Stimulated activated CD4-positive, alpha-beta T cell treated with anti-CD3 and anti-CD28 coated beads, Interleukin-4, amount 100 ng/mL, for 4 hours (primary cell): ENCODE data around the gene DARS1.
"Not testable (repeated sequence)": the region's sequence is repeated elsewhere in the genome, so short reads cannot be mapped to it uniquely, and the experiment has no call there.

Source experiments
- DNase-seq, 2 experiments: peaks; one replicate each; pipeline ENCODE4 v3.0.0-alpha.2; 2020

The DARS1 gene

DNA sequence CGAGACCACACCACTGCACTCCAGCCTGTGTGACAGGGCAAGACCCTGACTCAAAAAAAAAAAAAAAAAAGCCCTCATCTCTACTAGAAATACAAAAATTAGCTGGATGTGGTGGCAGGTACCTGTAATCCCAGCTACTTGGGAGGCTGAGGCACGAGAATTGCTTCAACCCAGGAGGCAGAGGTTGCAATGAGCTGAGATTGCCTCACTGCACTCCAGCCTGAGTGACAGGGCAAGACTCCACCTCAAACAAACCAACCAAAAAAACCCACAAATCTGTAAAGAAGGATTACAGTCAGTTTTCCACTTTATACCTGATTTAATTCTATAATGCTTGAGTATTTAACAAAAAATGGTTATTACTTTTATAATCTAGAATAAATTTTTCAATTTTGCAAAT, 9.7 kb downstream of the DARS1 start:
- DNase-seq, result no peak

DNA sequence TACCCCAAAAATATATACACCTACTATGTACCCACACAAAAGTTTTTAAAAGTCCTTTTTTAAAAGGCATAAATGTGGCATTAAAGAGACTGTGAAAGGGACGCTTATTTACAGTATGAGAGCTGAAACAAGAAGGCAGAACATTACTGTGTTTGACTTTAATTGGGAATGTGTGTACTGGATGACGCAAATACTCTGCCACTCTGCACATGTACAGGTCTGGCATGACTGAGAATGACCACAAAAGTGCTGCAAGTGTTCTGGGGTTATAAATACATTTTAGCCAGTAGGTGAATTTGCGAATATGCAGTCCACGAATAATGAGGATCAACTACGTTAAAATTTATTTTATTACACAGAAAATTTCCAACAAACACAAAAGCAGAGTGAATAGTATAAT, 11.4 kb downstream of the DARS1 start:
- DNase-seq, result no peak

DNA sequence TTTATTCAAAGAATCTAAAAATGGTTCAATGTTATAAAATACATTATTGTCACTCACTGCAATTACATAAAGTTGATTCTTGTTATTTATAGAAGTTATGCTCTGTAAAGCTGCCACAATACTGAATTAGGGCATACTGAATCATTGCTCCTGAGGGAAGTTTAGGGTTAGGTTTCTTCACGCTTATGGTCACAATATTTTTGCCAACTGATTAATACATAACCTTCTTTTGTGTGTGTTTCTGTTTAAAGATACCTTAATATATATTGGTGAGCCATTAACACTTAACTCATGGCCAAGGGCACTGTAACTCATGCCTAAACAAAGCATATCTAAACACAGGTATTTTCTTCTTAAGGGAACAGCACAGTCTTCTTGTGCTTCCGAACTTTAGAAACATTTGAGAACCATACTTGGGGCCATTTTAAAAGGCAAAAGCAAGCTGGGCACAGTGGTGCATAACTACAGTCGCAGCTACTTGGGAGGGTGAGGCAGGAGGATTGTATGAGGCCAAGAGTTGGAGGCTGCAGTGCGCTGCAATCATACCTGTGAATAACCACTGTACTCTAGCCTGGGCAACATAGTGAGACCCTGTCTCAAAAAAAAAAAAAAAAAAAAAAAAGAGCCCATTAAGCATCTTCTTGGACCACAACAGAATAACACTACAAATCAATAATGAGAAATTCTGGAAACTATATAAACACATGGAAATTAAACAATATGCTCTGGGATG, 15.6 kb downstream of the DARS1 start:
- DNase-seq, result no peak

- DNase-seq, result no peak
Observed at GRCh38 chr2:135965756-135966155, 19.7 kb downstream of the DARS1 start.

DNA sequence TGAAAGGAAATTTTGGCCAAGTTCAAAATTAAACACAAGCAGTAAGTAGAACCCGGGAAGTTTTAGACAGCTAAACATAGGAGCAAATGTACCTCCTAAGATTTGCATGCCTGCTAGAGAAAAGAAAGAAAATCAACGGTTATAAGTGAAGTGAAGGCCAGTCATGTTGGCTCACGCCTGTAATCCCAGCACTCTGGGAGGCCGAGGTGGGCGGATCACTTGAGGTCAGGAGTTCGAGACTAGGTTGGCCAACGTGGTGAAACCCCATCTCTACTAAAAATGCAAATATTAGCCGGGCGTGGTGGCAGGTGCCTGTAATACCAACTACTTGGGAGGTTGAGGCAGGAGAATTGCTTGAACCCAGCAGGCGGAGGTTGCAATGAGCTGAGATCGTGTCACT, 21.0 kb downstream of the DARS1 start:
- DNase-seq, result not testable (repeated sequence)

GRCh38 chr2:135963841-135964240, 21.6 kb downstream of the DARS1 start:
- DNase-seq, result no peak

DNA sequence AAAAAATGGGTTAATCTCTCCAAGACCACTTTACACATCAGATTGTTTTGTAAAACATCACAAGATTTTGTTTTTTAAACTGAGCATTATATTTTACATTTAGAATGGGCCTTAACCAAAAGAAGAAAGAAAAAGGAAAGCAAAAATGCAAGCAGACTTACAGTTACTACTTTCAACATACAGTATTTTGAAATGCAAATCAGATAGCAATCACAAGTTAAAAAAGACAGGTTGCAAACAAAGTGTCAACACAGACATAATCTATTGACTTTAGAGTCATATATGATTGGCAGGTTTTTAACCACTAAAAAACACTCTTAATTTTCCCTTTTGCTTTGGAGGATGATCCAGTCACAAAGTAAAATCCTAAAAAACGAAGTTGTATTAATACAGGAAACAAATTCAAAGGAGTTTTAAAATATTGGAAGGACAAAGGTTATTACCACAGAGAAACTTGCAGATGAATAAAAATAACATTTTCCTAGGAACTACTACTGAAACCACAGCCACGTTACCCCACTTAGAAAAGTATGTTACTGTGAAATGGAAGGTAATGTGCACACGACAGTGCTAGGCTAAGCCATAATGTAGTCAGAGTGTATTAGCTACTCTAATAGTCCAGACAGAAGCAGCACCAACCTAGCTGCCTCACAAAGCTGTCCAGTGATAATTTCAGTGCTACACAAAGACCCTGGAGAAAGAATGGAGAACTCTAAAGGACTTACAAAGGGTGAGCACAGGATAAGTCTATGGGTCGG, 22.9 kb downstream of the DARS1 start:
- DNase-seq, result no peak

DNA sequence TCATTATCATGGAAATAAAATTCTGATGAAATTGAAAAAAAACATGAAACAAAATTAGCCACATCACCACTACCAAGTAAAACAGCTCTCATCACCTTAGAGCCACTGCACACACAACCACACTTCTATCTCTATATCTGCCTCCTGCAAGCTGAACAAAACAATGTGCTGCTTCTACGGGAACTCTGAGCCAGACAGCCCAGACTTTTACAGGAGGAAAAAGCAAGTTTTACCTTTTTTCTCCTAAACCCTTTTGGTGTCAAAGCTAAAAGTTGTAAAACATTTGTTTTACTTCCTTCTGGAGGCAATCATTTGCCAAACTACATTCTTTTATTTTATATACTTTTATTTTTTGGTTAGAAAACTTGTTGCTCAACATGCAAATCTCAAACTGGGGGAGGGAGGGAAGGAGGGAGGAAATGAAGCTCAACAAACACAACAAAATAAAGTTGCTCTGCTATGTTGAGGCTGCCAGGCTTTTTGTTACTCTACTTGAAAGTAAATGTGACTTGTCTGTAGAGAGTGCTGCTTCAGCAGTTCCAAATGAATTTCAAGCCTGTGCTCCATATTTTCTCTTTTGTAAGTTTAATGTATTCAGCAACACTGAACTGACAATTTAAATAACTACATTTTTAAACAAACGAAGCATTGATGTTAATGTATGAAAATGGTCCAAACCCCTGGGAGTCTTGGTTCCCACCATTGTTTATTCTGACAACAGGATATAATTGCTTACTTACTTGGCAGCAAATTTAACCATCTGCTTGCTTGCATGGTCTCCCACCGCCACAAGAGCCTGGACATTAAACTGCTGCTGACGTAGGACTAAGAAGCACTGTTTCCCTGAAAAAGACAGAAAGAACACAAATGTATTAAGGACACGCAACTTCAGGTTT, 24.5 kb downstream of the DARS1 start:
- DNase-seq, result peak in 1 of 2 experiments; percentile 17

DNA sequence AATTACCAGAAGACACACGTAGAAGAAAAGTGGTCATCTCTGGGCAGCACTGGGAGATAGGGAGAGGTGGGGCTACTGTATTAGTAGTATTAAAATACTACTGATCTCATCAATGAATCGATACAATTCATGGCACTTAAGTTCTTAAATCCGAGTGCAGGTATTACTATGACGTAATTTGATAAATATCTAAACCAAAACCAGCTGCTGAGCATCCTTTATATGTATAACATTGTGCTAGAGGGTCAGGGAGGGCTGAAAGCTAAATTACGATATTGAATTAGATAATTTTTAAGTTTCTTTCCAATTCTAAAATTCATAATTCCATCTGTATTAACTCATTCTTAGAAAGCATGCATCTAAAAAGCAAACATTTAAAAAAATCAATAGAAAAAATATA, 25.3 kb downstream of the DARS1 start:
- no peak for DNase-seq

DNA sequence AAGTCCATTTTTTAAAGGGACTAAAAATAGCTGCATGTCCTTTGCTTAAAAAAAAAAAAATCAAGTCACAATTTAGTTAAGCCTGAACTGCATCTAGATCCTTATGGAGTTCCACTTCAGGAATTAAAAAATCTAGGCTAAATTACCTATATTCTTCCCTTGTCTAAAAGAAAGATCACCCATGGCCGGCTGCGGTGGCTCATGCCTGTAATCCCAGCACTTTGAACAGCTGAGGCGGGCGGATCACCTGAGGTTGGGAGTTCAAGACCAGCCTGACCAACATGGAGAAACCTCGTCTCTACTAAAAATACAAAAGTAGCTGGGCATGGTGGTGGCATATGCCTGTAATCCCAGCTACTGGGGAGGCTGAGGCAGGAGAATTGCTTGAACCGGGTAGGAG, 26.5 kb downstream of the DARS1 start:
- DNase-seq, result not testable (repeated sequence)

- DNase-seq, result no peak
Observed at GRCh38 chr2:135954020-135954601, 31.3 kb downstream of the DARS1 start.

DNA sequence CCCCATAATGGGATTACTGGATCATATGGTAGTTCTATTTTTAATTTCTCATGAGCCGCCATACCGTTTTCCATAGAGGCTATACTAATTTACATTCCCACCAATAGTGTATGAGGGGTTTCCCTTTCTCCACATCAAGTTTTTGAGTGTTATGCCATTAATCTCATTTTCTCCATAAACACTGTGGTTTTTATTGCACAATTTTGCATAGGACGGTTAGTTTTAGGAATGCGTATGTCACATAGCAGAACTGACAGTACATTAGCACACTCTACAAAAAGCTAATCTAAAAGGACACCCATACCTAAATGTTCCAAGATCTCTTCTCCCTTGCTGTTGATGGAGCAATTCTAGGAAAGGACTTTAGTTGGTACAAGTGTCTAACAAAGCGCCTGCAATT, 32.5 kb downstream of the DARS1 start:
- DNase-seq, result no peak

DNA sequence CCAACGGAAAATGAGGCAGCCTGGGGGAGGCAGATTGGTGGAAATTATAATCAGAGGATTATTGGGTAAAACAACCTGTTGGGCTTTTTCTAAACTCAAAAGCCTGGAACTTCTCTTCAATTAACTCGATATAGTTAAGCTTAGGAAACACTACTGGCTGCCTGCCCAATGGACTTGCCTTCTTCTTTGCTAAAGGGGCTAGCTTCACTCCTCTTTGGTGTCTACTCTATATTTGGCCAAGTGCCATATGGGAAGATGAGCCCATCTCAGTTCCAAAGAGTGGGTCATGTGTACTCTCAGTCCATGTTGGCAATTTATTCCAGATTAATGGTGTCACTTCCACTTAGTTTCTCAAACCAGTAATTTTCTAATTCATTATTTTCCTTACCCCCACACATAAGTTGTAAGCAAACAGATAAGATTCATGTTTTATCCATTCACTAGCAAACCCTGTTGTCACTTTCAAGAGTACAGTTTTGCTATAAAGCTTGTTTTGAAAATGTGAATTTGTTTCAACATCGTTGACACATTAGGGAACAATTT, 34.3 kb downstream of the DARS1 start:
- DNase-seq, result no peak

GRCh38 chr2:135949451-135950234, 35.8 kb downstream of the DARS1 start:
- no peak for DNase-seq

DNA sequence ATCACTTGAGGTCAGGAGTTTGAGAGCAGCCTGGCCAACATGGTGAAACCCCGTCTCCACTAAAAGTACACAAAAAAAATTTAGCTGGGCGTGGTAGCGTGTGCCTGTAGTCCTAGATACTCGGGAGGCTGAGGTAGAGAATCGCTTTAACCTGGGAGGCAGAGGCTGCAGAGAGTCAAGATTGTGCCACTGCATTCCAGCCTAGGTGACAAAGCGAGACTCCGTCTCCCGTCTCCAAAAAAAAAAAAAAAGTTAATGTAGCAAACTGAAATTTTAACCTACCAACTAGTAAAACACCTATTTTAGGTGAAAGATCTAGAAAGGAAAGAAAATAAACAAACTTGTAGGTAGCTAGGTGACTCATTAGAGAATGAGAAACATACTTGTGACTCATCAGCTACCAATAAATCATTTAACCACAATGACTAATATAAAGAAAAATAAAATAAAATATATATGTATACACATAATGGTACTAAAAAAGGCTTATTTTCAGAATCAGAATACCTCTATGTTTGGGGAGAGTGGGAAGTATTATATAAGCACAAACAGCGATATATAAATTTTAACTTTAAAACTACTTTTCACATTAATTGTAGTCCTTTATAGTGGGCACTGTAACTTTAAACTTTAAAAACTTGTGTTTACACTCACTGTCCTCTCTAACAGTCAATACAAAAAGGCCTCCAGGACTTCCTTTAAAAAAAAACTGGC, 36.6 kb downstream of the DARS1 start:
- DNase-seq, result peak in 1 of 2 experiments; percentile 9

- no peak for DNase-seq
Observed at GRCh38 chr2:135948141-135948540, 37.3 kb downstream of the DARS1 start.

- DNase-seq, result no peak
Observed at GRCh38 chr2:135947483-135947882, 37.9 kb downstream of the DARS1 start.

- DNase-seq, result no peak
Observed at GRCh38 chr2:135945526-135945925, 39.9 kb downstream of the DARS1 start.

DNA sequence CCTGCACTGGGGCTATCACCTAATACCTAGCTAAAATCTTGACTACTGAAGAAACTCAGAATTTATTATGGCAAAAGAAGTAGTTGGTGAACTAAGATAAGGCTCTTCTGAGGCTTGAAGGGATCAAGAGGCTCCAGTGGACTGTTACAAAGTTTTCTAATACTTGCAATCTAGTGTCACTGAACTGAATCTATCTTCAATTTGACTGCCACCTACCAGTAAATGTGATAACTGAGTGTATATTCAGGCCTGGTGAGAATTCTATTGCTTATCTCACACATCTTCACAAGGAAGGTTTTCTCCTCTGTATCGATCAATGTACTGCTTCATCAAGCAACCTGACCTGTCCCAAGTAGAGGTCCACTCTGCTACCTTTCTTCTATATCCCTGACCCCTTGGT, 40.8 kb downstream of the DARS1 start:
- no peak for DNase-seq

DNA sequence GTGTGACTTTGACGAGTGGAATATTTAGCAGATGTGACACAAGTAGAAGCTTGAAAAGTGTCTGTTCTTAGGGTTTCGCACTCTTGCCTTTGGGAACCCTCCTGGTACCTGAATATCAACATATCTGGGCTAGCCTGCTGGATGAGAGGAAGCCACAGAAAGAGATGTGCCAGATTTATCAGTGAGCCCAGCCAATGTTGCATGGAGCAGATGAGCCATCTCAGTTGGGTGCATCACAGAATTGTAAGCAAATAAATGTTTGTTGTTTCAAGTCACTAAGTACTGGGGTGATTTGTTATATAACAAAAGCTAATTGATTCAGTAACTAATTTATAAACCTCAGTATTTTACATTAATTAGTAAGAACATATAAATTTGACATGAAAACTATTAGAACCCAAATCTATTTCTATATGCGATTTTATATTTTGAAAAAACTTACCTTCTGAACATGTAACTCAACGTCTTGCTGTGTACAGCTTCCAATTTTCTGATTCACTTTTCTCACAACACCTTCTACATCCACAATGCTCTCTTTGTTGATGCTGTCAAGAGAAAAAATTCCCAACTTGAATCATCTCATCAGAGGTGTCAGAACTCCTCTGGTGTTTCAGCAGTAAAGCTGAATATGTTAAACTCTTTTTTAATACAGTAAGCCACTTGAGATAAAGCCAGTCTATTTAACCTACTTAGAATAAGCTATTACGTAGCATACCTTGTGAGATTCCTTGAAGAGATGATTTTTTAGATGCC, 42.3 kb downstream of the DARS1 start:
- no peak for DNase-seq
